ENCODE data around the gene KMT2B.
"Not testable (repeated sequence)": the region's sequence is repeated elsewhere in the genome, so short reads cannot be mapped to it uniquely, and the experiment has no call there.

KMT2B gene

DNA sequence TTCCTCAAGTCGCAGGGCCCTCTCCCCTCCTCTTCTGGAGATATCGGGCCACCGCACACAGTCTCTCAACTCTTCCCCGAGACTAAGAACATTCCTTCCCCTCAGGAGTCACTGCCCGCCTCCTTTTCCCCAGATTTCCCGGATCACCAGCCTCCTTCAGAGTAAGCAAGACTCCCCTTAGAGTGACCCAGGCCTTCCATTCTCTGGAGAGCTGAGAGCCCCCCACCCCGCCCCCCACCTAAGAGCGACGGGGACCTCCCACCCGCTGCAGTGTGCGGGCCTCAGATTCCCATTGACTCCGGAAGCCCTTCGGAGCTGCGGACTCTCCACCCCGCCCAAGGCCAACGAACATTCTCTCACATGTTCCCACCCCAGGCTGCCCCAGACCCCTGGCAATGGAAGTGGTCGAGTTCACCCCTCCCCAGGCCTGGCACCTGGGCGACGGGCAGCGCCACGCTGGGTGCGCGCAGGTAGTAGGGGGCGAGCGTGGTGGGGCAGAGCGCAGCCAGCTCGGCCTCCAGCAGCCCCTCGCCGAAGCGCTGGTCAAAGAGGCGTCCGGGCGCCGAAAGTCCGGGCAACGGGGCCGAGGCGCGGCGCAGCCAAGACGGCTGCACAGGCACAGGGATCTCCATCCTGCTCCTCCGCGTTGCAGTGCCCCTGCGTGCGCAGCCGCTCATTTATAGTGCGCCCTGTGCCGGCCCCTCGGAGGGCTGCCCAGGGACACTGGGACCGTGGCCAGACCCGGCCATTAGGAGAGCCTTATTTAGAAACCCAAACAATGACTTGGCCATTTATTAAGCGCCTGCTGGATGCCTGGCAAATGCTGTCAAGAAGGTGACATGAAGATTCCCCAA is 38.8 kb downstream of the KMT2B start, which contains the start of gene HSPB6:
Gene HSPB6 (minus strand): TSS at position 653 of the 854 bp plus-strand sequence. CDS start 21 bp downstream, at position 632.
- DNase-seq (ENCODE audit: low read depth), result no peak

GRCh38 chr19:35757231-35757748 is 39.5 kb downstream of the KMT2B start:
- peak; percentile 76 for DNase-seq (ENCODE audit: low read depth)

DNA sequence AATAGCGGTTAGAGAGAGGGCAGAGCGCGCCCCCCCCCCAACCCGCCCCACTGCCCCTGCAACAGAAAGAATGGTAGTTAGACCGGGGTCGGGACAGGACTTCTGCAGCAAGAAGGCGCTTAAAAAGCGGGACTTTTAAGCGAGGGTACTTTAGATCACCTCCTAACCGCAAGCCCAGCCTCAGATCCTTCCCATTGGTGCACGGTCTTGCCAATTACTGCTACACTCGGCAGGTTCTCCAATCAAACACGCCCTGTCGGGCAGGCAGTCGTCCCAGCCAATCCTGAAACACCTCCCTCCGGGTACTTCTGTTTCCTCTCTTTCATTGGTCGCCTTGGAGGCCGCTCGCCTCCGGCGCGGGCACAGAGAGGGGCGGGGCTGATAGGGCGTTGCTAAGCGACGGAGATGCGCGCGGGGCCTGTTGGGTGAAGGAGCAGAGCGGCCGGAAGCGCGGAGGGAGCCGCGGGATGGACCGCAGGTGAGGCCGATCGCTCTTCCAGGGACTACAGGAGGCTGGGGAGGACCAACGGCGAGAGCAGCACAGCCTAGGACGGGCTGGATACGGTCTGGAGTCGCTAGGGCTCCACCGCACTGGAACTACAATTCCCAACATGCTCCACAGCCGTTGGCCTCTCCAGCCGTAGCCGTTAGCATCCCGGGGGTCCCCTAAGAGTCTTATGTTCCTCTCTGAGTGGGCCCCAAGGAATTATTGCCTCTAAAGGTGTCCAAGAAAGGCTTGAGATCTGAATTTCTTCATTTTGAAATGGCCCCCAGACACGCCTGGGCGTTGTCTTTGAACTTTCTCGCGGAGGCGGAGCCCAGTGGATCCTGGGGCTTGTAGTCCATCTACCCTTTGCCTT is 40.2 kb downstream of the KMT2B start, which contains the start of gene PROSER3:
Gene PROSER3 (plus strand): TSS at position 428 of the 860 bp plus-strand sequence. CDS start 40 bp downstream, at position 468.
- DNase-seq (ENCODE audit: low read depth), result peak; percentile 100

GRCh38 chr19:35759697-35760096 is 41.9 kb downstream of the KMT2B start:
- no peak for DNase-seq (ENCODE audit: low read depth)

GRCh38 chr19:35760711-35761349 is 43.0 kb downstream of the KMT2B start:
- DNase-seq (ENCODE audit: low read depth), result no peak

- no peak for DNase-seq (ENCODE audit: low read depth)
These were observed 46.9 kb downstream of the KMT2B start for GRCh38 chr19:35764432-35765315.

- no peak for DNase-seq (ENCODE audit: low read depth)
These were observed 48.8 kb downstream of the KMT2B start for GRCh38 chr19:35766571-35767104.

- no peak for DNase-seq (ENCODE audit: low read depth)
These were observed 49.7 kb downstream of the KMT2B start for GRCh38 chr19:35767288-35768081.

GRCh38 chr19:35768082-35768421 is 50.2 kb downstream of the KMT2B start:
- DNase-seq (ENCODE audit: low read depth), result no peak

GRCh38 chr19:35772362-35772761 is 54.6 kb downstream of the KMT2B start:
- DNase-seq (ENCODE audit: low read depth), result not testable (repeated sequence)

DNA sequence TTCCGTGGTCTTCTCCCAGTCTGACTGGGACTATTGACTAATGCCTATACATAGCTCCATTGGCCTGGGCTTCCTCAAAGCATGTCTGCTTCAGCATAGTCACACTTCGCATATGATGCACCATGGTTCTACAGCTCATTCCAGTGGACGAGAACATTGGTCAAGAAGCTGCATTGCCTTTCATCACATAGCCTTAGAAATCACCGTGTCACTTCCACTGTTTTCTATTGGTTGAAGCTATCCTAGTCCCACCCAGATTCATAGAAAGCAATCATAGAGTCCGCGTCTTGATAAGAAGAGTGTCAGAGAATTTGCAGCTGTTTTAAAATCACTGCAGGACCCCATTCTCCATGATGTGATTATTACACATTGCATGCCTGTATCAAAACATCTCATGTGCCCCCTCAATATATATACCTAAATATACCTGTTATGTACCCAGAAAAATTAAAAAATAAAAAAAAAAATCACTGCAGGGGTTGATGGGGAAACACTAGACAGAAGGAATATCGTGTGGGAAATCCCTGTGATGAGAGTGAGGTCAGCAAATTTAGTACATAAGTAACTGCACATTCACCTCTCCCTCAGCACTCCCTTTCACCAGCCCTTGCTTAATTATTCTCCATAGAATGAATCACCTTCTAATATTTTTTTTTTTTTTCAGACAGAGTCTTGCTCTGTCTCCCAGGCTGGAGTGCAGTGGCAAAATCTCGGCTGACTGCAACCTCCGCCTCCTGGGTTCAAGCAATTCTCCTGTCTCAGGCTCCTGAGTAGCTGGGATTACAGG is 55.4 kb downstream of the KMT2B start:
- DNase-seq (ENCODE audit: low read depth), result no peak

- DNase-seq (ENCODE audit: low read depth), result no peak
These were observed 56.7 kb downstream of the KMT2B start for GRCh38 chr19:35774274-35775045.

DNA sequence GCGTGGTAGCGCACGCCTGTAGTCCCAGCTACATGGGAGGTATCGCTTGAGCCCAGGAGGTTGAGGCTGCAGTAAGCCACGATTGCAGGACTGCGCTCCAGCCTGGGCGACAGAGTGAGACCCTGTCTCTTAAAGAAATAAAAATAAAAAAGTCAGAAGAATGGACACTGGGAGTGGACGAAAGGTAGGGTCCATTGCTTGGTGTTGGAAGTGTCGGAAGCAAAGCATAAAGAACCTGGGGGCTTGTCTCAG is 57.2 kb downstream of the KMT2B start:
- DNase-seq (ENCODE audit: low read depth), result no peak

DNA sequence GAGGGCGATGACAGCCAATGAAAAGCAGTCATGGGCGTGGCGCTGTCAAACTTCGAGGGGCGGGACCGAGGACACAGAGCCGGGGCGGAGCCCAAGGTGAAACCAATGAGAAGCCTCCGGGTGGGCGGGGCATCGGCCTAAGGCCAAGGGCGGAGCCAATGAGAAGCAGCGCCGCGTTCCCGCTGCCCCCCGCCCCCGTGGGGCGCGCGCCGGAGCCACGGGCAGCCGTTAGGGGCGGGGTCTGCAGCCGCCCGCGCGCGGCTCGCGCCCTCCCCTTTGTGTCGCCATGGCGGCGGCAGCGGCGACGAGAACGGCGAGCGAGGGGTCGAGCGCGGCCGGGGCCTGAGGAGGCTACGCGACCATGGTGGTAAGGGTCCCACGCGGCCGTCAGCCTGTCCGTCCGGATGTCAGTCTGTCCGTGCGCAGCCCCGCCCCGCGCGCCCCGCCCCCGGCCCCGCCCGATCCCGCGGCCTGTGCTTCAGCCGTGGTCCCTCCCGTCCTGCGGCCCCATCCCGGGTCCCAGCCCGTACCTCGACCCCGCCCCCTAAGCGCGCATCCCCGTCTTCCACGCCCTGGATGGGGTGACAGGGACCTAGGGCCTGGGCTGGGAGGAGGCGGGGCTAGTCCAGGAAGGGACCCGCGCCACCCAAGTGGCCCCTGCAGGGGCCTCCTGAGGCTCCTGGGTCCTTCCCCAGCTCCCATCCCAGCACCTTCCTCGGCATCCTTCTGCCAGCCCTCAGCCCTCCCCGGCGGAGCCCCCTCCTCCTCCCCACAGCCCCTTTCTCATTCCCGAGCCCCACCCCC is 57.7 kb downstream of the KMT2B start, which contains the start of gene ARHGAP33:
Gene ARHGAP33 (plus strand): TSS at position 267 of the 804 bp plus-strand sequence. CDS start 95 bp downstream, at position 362.
- DNase-seq (ENCODE audit: low read depth), result peak; percentile 78

DNA sequence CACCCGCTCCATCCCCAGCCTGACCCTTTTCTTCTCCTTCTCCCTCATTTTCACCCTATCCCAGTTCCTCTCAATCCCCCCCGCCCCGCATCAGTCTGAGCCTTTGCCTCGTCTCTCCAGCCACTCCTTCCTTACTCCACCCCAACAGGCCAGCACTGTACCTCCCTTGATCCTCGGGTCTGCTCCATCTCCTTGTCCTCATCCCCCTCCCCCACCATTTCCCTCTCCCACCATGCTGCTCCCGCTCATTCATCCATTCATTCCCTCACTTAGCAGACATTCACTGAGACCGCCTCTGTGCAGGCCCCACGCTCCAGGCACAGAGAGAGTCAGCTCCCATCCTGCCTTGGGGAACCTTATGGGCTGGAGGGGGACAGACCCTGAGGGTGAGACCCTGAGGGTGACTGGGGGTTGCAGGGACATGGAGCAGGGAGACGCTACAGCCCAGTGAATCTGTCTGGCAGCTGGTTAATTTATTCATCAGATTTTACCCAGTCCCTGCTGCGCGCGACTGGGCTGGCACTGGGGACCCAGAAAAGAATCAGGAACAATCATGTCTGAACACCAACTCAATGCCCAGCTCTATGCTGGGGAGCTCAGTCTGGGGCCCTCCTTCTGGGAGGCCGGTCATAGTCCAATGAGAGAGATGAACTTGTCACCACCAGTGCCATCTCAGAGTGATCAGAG is 58.4 kb downstream of the KMT2B start:
- no peak for DNase-seq (ENCODE audit: low read depth)

DNA sequence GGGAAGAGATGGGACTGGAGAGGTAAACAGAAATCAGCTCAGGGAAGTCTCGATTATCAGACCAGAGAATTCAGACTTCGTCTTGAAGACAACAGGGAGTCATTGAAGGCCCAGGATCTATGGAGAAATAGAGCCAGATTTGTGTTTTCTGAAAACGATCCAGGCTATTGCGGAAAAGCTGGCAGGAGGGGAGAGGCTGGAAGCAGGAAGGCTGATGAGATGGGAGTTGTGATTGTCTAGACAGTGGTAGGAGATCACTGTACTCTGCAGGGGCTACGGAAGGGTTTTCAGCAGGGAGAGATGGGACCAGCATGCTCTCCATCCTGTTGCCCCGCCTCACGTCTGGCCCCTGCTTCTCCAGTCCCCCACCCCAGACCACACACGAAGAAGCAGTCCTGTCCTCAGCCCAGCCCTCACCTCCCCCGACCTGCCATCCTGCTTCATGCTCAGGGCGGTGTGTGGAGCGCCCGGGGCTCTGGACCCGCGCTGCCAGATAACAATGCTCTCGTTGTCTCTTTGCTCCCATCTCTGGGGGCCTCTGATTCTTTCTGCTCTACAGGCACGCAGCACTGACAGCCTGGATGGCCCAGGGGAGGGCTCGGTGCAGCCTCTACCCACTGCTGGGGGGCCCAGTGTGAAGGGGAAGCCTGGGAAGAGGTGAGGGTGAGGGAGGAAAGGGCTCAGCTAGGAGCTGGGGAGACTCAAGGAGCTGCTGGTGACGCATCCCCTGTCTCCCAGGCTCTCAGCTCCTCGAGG is 59.5 kb downstream of the KMT2B start:
- DNase-seq (ENCODE audit: low read depth), result no peak
